Mucosa of rectum (tissue), 2 donors: ENCODE data around the gene CD44.

Experiments
- H3K27ac ChIP-seq, 2 donors: one replicate each; pipeline ENCODE4 v1.7.0; 2013; ENCODE audit warnings: inconsistent platforms in 2 of 2, low read depth in 2 of 2, low read length in 2 of 2
- H3K27me3 ChIP-seq, 2 donors: one replicate each; pipeline ENCODE4 v1.7.0; 2013; ENCODE audit warnings: low read length in 2 of 2; ENCODE audit not compliant: control insufficient read depth in 2 of 2, insufficient read depth in 2 of 2
- H3K36me3 ChIP-seq, 2 donors: one replicate each; pipeline ENCODE4 v1.7.0; 2013; ENCODE audit warnings: low read length in 2 of 2; ENCODE audit not compliant: control insufficient read depth in 2 of 2, insufficient read depth in 2 of 2
- H3K4me1 ChIP-seq, 2 donors: one replicate each; pipeline ENCODE4 v1.7.0; 2013; ENCODE audit warnings: low read length in 2 of 2, mild to moderate bottlenecking in 1 of 2; ENCODE audit not compliant: control insufficient read depth in 2 of 2, insufficient read depth in 2 of 2
- H3K4me3 ChIP-seq, 2 donors: one replicate each; pipeline ENCODE4 v1.7.0; 2013; ENCODE audit warnings: low read length in 2 of 2
- H3K9ac ChIP-seq, 2 donors: one replicate each; pipeline ENCODE4 v1.7.0; 2013; ENCODE audit warnings: low read length in 2 of 2, low read depth in 1 of 2, mild to moderate bottlenecking in 1 of 2
- H3K9me3 ChIP-seq, 2 donors: one replicate each; pipeline ENCODE4 v1.7.0; 2013; ENCODE audit warnings: low read length in 2 of 2; ENCODE audit not compliant: control insufficient read depth in 2 of 2
- donor health status: healthy.
- donor health status: Normal muscosa, but diverticular disease.

CD44 gene

DNA sequence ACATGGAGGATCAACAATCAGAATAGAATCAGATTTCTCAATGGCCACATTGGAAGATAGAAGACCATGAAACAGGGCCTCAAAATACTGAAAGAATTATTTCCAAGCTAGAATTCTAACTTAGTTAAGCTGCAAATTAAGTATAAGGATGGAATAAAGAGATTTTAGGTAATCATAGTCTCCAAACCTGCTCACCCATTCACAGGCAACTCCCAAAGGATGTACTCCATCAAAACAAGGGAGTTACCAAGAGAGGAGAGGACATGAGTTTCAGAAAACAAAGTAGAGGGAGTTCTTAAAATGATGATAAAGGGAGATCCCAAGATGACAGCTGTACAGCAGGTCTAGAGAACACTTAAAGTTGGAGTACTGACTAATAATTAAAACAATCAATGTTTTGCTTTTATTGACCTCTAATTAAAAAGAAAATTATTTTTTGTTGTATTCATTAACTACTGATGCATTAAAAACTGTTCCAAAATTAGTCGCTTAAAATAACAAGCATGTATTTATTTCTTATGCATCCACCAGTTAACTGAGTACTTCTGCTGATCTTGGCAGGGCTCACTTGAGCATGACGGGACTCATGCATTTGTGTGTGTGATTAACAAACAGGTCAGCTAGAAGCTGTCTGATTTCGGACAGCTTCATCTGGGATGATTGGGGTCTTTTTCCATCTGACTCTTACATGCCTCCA lies 95.6 kb downstream of the CD44 start:
- H3K36me3 ChIP-seq: peaks cover 8 to 10% of the 10 kb centered on the region in 2 donors
- H3K27ac ChIP-seq: no peak overlapping the region
- no peaks in the 10 kb centered on the region for H3K4me1 ChIP-seq
- no peak overlapping the region for H3K9ac ChIP-seq
- no peaks in the 10 kb centered on the region for H3K27me3 ChIP-seq
- H3K4me3 ChIP-seq: no peak overlapping the region
- no peaks in the 10 kb centered on the region for H3K9me3 ChIP-seq

DNA sequence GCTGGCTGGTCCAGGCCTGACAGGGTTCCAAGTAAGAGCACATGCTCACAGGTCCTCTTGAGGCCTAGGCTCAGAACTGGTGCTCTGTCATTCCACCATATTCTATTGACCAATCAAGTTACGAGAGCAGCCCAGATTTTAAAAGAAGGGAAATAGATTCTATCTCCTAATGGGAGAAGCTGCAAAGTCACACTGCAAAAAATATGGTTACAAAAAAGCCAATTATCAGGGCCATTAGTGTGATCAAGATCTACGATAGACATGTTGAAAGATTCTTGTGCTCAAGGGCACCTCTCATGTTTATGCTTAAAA lies 96.1 kb downstream of the CD44 start:
- Histone ChIP-seq H3K4me1 (no peaks in the 10 kb centered on the region), H3K4me3 (no peak overlapping the region), H3K9ac (no peak overlapping the region), H3K36me3 (peaks cover 6 to 8% of the 10 kb centered on the region in 2 donors), H3K27ac (no peak overlapping the region), H3K9me3 (no peaks in the 10 kb centered on the region), H3K27me3 (no peaks in the 10 kb centered on the region)

DNA sequence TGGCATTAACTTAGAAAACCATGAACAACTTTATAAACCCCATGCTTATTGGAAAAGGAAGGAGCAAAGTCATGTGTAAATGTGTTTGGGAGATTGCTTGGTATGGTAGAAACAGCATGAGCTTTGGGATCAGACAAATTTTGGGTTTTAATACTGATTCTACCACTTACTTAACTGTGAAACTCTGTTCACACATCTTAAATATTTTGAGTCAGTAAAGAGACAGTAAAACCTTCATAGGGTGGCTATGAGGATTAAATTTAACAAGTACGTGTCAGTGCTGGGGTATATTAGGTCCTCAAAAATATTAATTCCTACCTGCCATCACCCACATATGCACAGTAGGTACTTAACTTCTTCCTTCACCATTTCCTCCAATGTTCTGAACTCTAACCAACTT lies 96.5 kb downstream of the CD44 start:
- no peak overlapping the region for H3K4me3 ChIP-seq
- peaks cover 3 to 4% of the 10 kb centered on the region in 2 donors for H3K36me3 ChIP-seq
- no peaks in the 10 kb centered on the region for H3K9me3 ChIP-seq
- no peaks in the 10 kb centered on the region for H3K27me3 ChIP-seq
- H3K9ac ChIP-seq: no peak overlapping the region
- no peak overlapping the region for H3K27ac ChIP-seq
- H3K4me1 ChIP-seq: no peaks in the 10 kb centered on the region

DNA sequence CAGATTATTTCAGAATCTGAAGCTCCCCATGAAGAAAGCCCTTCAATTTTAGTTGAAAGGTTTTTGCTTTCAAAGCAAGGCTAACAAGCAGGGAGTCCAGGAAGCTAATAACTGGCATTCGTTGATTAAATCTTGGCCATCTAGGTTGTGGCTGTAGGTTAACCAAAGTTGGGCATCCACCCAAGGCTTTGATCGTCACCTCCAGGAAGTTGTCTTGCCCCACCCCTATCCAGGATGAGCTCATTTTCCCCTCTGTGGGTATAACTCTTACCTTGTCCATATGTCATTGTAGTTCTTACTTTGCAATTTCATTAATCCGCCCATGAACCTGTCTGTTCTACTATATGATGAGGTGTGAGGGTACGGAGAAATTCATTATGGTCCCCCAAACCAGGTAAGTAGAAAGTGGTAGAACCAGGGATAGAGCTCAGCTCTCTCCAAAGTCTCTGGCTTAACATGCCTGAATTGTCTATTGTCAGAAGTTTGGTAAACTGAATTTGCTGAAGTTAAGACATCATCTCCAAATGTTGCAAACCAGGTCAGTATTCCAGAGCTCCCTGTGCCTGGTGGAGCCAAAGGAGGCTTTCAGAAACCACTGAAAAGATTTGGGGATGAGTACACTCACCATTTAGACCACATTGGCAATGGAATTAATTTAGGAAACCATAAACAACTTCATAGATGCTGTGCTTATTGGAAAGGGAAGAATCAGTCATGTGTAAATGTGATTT lies 97.1 kb downstream of the CD44 start:
- no peak overlapping the region for H3K9ac ChIP-seq
- no peak overlapping the region for H3K4me3 ChIP-seq
- H3K27me3 ChIP-seq: no peaks in the 10 kb centered on the region
- peak overlapping the region in 1 of 2 donors; percentile 16 for H3K27ac ChIP-seq
- no peaks in the 10 kb centered on the region for H3K4me1 ChIP-seq
- H3K36me3 ChIP-seq: no peaks in the 10 kb centered on the region
- H3K9me3 ChIP-seq: no peaks in the 10 kb centered on the region

DNA sequence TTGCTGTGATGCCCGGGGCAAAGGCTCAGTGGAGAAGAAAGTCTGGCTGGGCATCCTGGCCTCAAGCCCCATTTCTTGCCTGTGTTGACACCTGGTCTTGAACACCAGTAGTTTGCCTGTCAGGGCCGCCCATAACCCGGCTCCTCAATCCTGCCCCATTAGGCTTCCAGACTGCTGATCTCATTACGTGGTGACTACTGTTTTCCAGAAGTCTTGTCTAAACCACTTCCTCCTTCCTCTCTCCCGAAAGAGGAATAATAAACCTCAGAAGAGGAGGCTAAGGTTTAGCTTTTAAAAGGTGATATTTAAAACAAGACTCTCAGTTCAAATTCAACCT lies 97.7 kb downstream of the CD44 start:
- peak overlapping the region in 1 of 2 donors; percentile 16 for H3K27ac ChIP-seq

DNA sequence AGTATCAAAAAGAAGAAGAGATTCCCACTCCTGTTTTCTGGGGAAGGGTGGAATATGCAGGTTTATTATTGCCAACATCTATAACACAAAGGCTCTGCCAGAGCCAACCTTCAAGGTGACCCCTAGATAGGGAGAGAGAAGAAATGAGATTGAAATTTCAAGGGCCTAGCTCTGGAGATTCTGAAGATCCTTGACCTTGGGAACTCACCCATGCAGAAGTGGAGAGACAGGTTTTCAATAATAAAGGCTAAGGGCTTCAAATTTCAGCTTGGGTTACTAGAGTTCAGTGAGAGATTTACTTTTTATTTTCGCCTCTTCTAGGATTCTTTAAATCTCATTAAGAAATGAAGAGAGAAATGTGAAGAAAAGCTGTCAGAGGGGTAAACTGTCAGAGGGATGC lies 98.4 kb downstream of the CD44 start:
- no peak overlapping the region for H3K9ac ChIP-seq
- H3K27ac ChIP-seq: no peak overlapping the region
- H3K27me3 ChIP-seq: no peaks in the 10 kb centered on the region
- H3K9me3 ChIP-seq: no peaks in the 10 kb centered on the region
- no peak overlapping the region for H3K4me3 ChIP-seq
- no peaks in the 10 kb centered on the region for H3K4me1 ChIP-seq
- no peaks in the 10 kb centered on the region for H3K36me3 ChIP-seq

More for the DNA sequence above, 97.7 kb downstream of the CD44 start:
- H3K27me3 ChIP-seq: no peaks in the 10 kb centered on the region
- H3K9me3 ChIP-seq: no peaks in the 10 kb centered on the region
- H3K36me3 ChIP-seq: no peaks in the 10 kb centered on the region
- H3K4me1 ChIP-seq: no peaks in the 10 kb centered on the region
- H3K4me3 ChIP-seq: no peak overlapping the region
- H3K9ac ChIP-seq: no peak overlapping the region

DNA sequence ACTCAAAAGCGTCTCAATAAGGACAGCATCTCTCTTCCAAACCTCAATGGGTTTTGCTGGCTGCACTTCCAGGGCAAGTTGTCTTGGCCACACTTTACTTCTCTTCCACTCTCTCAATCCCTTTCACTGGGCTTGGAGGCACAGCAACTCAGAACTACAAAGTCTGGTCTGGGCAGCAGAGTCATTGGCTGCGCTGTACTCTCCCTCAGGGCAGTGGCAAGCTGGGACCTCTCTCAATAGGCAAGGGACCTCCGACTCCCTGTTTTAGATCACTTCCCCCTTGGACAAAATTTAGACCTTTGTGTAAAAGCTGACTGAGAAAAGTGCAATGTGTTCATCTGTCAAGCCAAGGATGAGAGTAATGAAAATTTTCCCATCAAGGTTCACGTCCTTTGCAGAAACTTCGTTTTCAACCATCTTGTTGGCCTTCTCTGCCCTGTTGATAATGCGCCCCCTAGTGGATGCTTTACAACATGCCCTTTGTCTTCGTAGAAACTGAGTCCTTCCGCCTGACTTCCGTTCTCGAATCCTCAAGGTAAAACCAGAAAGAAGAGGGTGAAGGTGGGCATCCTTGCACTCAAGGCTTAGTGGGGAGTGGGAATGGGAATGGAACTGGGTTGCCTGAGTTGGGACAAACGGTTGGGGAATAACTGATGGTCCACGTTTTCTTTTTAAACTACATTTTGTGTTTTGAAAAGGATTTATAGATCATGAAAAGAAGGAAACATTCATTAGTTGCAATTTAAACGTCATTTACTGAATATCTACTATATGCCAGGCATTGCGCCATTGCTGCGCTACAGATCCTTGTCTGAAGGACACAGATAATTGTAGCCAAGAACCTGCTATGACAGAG lies 99.1 kb downstream of the CD44 start:
- Histone ChIP-seq H3K4me1 (no peaks in the 10 kb centered on the region), H3K27me3 (no peaks in the 10 kb centered on the region), H3K4me3 (no peak overlapping the region), H3K9me3 (no peaks in the 10 kb centered on the region), H3K9ac (no peak overlapping the region), H3K36me3 (no peaks in the 10 kb centered on the region), H3K27ac (no peak overlapping the region)

DNA sequence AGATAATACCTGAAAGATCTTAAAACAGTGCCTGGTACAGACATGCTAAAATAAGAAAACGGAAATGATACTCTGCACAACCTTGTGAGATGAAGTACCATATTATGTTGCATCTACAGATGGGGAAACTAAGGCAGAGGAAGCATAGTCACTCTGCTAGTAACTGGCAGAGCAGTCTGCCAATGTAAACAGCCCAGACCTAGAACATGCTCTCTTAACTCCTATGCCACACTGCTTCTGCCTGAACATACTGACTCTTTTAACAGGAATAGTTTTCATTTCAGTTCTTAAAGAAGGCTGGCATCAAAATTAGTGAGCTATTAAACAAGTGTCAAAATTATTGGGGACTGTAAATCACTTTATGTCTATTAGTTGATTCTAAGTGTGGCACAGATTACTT lies 99.9 kb downstream of the CD44 start:
- Histone ChIP-seq H3K36me3 (no peaks in the 10 kb centered on the region), H3K4me1 (no peaks in the 10 kb centered on the region), H3K9me3 (no peaks in the 10 kb centered on the region), H3K4me3 (no peak overlapping the region), H3K9ac (no peak overlapping the region), H3K27ac (no peak overlapping the region), H3K27me3 (no peaks in the 10 kb centered on the region)

DNA sequence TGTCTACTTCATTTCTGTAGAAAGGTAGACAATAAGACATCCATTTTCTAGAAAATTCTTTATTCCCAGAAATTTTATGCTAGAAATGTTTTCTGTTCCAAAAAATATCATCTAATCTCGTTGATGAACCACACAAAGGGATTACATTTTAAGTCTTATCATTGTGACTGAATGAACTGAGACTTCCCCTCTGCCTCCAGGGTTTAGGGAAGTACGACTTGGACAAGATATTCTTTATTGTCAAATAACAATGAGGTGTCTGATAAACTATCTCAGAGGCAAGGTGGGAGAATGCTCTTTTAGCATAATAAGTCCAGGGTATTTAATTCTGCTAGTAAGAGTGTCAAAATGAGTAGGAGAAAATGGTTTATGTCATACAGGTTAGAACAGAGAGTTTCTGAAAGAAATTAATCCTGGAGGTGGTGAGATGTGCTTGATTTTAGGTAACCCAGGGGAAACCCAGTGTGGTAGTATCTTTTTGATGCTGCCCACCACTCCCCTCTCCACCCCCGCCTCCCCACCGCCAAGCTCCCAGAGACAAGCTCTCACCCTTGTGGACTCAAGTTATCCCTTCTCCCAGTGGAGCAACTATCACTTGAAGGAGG lies 100.6 kb downstream of the CD44 start:
- Histone ChIP-seq H3K27me3 (no peaks in the 10 kb centered on the region), H3K9ac (no peak overlapping the region)

DNA sequence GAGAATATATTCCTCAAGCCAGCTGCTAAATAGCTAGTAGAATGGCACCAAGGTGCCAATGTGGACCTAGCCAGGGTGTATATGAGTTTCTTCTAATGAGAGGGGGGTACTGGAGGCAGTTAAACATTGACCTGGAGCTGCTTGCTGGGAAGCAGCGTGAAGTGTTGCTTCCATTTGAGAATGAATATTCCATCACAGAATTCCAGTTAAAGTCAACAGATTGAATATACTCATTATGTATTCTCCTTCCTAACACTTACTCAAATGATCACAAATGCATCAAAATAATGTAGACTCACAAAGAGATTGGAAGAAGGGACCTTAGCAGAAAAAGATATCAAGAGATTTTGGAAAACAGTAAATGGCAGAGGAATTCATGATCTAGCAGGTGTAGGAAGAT lies 102.1 kb downstream of the CD44 start:
- H3K27ac ChIP-seq: no peak overlapping the region
- no peaks in the 10 kb centered on the region for H3K36me3 ChIP-seq
- H3K9me3 ChIP-seq: no peaks in the 10 kb centered on the region
- H3K4me3 ChIP-seq: no peak overlapping the region
- H3K27me3 ChIP-seq: no peaks in the 10 kb centered on the region
- no peaks in the 10 kb centered on the region for H3K4me1 ChIP-seq
- H3K9ac ChIP-seq: no peak overlapping the region

More for the DNA sequence above, 100.6 kb downstream of the CD44 start:
- no peaks in the 10 kb centered on the region for H3K9me3 ChIP-seq
- H3K27ac ChIP-seq: no peak overlapping the region
- no peaks in the 10 kb centered on the region for H3K4me1 ChIP-seq
- H3K36me3 ChIP-seq: no peaks in the 10 kb centered on the region
- no peak overlapping the region for H3K4me3 ChIP-seq
